Measurements from ENCODE around the gene CD36.

CD36 gene

GRCh38 chr7:80632139-80632538 is 6.3 kb upstream of the CD36 start:
- no peak for TF ChIP-seq CTCF (IDR thresholded peaks at IDR 0.05; ENCODE audit: low read depth, low read length, missing control alignments)
- H3K4me3 ChIP-seq (replicated peaks; ENCODE audit: low read depth, low read length) = no peak overlapping the region
- DNase-seq (ENCODE audit: extremely low read depth, low read depth) = no peak

- TF ChIP-seq CTCF (IDR thresholded peaks at IDR 0.05; ENCODE audit: low read depth, low read length, missing control alignments) = no peak
- DNase-seq (ENCODE audit: extremely low read depth, low read depth) = no peak
- H3K4me3 ChIP-seq (replicated peaks; ENCODE audit: low read depth, low read length) = no peak overlapping the region
Measured at GRCh38 chr7:80632819-80633218, 5.6 kb upstream of the CD36 start.

- H3K4me3 ChIP-seq (replicated peaks; ENCODE audit: low read depth, low read length) = no peak overlapping the region
- peak; percentile 33 for DNase-seq (ENCODE audit: extremely low read depth, low read depth)
- no peak for TF ChIP-seq CTCF (IDR thresholded peaks at IDR 0.05; ENCODE audit: low read depth, low read length, missing control alignments)
Measured at GRCh38 chr7:80634505-80634904, 3.9 kb upstream of the CD36 start.

GRCh38 chr7:80635533-80635932 is 2.9 kb upstream of the CD36 start:
- no peak for TF ChIP-seq CTCF (IDR thresholded peaks at IDR 0.05; ENCODE audit: low read depth, low read length, missing control alignments)
- no peak for DNase-seq (ENCODE audit: extremely low read depth, low read depth)
- no peak overlapping the region for H3K4me3 ChIP-seq (replicated peaks; ENCODE audit: low read depth, low read length)

- no peak for DNase-seq (ENCODE audit: extremely low read depth, low read depth)
- H3K4me3 ChIP-seq (replicated peaks; ENCODE audit: low read depth, low read length) = no peak overlapping the region
- TF ChIP-seq CTCF (IDR thresholded peaks at IDR 0.05; ENCODE audit: low read depth, low read length, missing control alignments) = no peak
Measured at GRCh38 chr7:80635998-80636397, 2.4 kb upstream of the CD36 start.

- TF ChIP-seq CTCF (IDR thresholded peaks at IDR 0.05; ENCODE audit: low read depth, low read length, missing control alignments) = no peak
- H3K4me3 ChIP-seq (replicated peaks; ENCODE audit: low read depth, low read length) = no peak overlapping the region
- DNase-seq (ENCODE audit: extremely low read depth, low read depth) = no peak
Measured at GRCh38 chr7:80636709-80637108, 1.7 kb upstream of the CD36 start.

- no peak for TF ChIP-seq CTCF (IDR thresholded peaks at IDR 0.05; ENCODE audit: low read depth, low read length, missing control alignments)
- H3K4me3 ChIP-seq (replicated peaks; ENCODE audit: low read depth, low read length) = no peak overlapping the region
Measured at GRCh38 chr7:80637454-80637853, 988 bp upstream of the CD36 start.

More at GRCh38 chr7:80637454-80637853, 988 bp upstream of the CD36 start:
- no peak for DNase-seq (ENCODE audit: extremely low read depth, low read depth)
